NB4 (cell line): ENCODE measurements around the gene IGFBP2.

ENCODE experiments used
- DNase-seq: peaks from one replicate; pipeline ENCODE4 v3.0.0; 2010; ENCODE audit warnings: low read depth
- H3K4me3 ChIP-seq: one replicate; pipeline ENCODE4 v1.5.1; 2011; ENCODE audit warnings: mild to moderate bottlenecking, low read depth, low read length, moderate library complexity
- CTCF ChIP-seq: IDR thresholded peaks from one replicate; pipeline ENCODE4 v1.5.1; 2012; ENCODE audit warnings: low read depth, low read length
- MAX ChIP-seq: IDR thresholded peaks from 2 replicates; pipeline ENCODE4 v1.6.1; 2011; ENCODE audit warnings: low read depth, low read length
- MYC ChIP-seq: IDR thresholded peaks from 2 replicates; pipeline ENCODE4 v1.6.1; 2011; ENCODE audit warnings: low read depth, low read length
- POLR2A ChIP-seq: IDR thresholded peaks from 2 replicates; pipeline ENCODE4 v1.6.1; 2011; ENCODE audit warnings: mild to moderate bottlenecking; ENCODE audit not compliant: insufficient read length; ENCODE audit errors: extremely low read depth

IGFBP2 gene

GRCh38 chr2:216665242-216665641, 32.0 kb downstream of the IGFBP2 start:
- no peak for TF ChIP-seq MYC
- no peak for TF ChIP-seq CTCF
- TF ChIP-seq MAX, result no peak
- TF ChIP-seq POLR2A, result no peak
- no peak for DNase-seq
- H3K4me3 ChIP-seq, result no peak overlapping the region

DNA sequence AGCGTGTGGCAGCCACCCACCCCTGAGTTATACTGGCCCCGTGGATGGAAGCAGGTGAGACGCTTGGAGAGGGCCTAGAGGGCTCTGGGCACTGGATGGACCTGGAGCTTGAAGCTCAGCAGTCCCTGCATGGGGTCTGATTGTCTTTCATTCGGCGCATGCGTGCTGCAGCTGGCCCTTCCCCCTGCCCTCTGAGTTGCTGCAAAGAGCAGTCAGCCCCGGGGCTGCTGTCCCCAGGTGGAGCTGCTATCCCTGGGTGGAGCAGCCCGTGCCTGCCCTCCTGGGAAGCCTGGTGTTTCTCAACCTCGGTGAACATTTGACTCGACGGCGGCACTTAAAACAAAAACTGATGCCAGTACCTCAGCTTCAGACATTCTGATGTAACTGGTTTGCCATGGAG, 32.5 kb downstream of the IGFBP2 start:
- no peak overlapping the region for H3K4me3 ChIP-seq
- no peak for DNase-seq

GRCh38 chr2:216666461-216667233, 33.4 kb downstream of the IGFBP2 start:
- no peak overlapping the region for H3K4me3 ChIP-seq
- TF ChIP-seq MAX, result peak; percentile 62
- TF ChIP-seq MYC, result no peak
- TF ChIP-seq POLR2A, result no peak
- TF ChIP-seq CTCF, result peak; percentile 99
- peak; percentile 78 for DNase-seq

More for the DNA sequence above, 32.5 kb downstream of the IGFBP2 start:
- TF ChIP-seq POLR2A (no peak), MAX (no peak), CTCF (no peak), MYC (no peak)

GRCh38 chr2:216670266-216671080, 37.3 kb downstream of the IGFBP2 start:
- no peak overlapping the region for H3K4me3 ChIP-seq
- DNase-seq, result no peak
- TF ChIP-seq MAX, result no peak
- TF ChIP-seq CTCF, result no peak
- no peak for TF ChIP-seq MYC
- no peak for TF ChIP-seq POLR2A

DNA sequence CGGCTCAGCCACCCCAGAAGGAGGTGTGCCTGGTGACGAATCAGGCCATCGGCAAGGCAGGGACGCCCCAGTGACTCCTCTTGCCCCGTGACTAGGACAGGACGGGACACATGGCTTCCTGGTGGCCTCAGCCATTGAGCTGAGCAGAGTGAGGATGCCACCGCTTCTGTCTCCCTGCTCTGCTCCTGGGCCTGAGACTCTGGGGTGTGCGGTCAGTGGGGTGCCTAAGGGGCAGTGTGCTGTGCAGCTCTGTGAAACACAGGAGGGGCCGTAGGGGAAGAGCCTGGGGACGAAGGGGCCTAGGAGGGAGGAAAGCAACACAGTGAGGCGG, 37.8 kb downstream of the IGFBP2 start:
- H3K4me3 ChIP-seq, result no peak overlapping the region
- DNase-seq, result no peak
- TF ChIP-seq CTCF (no peak), MYC (no peak), MAX (no peak), POLR2A (no peak)
